ENCODE measurements around the gene MRFAP1.

DNA sequence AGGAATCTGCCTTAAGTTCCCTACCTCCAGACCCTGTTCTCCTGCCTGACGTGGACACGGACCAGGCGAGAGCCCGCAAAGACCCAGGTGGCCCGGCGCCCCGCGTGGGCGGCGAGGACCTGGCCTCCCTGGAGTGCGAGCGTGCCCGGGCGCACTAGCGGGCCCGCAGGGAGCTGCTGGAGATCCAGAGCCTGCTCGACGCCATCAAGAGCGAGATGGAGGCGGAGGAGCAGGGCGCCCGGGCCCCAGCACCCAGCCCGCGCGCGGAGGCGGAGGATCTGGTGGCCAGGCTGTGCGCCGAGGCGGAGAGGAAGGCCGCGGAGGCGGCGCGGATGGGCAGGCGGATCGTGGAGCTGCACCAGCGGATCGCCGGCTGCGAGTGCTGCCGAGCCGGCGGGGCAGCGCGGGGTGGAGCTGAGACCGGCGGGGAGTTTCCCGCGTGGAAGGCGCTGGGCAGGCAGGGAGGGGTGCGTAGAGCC lies 18.2 kb downstream of the MRFAP1 start:
- TF ChIP-seq, protein P1, sequence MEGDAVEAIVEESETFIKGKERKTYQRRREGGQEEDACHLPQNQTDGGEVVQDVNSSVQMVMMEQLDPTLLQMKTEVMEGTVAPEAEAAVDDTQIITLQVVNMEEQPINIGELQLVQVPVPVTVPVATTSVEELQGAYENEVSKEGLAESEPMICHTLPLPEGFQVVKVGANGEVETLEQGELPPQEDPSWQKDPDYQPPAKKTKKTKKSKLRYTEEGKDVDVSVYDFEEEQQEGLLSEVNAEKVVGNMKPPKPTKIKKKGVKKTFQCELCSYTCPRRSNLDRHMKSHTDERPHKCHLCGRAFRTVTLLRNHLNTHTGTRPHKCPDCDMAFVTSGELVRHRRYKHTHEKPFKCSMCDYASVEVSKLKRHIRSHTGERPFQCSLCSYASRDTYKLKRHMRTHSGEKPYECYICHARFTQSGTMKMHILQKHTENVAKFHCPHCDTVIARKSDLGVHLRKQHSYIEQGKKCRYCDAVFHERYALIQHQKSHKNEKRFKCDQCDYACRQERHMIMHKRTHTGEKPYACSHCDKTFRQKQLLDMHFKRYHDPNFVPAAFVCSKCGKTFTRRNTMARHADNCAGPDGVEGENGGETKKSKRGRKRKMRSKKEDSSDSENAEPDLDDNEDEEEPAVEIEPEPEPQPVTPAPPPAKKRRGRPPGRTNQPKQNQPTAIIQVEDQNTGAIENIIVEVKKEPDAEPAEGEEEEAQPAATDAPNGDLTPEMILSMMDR (IDR thresholded peaks at IDR 0.05; ENCODE audit: low read length): no peak
- TF ChIP-seq EZH2phosphoT487 (IDR thresholded peaks at IDR 0.05; ENCODE audit: low read length): no peak
- no peak for TF ChIP-seq EZH2 (optimal IDR thresholded peaks at IDR 0.05; ENCODE audit: low read depth, low read length)
